HG02973 (cell line): Measurements from ENCODE around the gene SPTB.

ENCODE experiments used
- ATAC-seq: cut with Tn5 transposase; IDR thresholded peaks from one replicate; pipeline ENCODE4 v1.9.1; 2021; ENCODE audit warnings: moderate library complexity; ENCODE audit not compliant: unreplicated experiment

The SPTB gene

GRCh38 chr14:64755781-64756221 lies 123.9 kb downstream of the SPTB start:
- ATAC-seq, result no peak

GRCh38 chr14:64754685-64755084 lies 125.0 kb downstream of the SPTB start:
- no peak for ATAC-seq

GRCh38 chr14:64753999-64754398 lies 125.7 kb downstream of the SPTB start:
- ATAC-seq, result no peak

GRCh38 chr14:64753374-64753773 lies 126.3 kb downstream of the SPTB start:
- no peak for ATAC-seq

- no peak for ATAC-seq
Measured at GRCh38 chr14:64752909-64753308, 126.8 kb downstream of the SPTB start.

GRCh38 chr14:64748995-64749714 lies 130.6 kb downstream of the SPTB start:
- no peak for ATAC-seq

GRCh38 chr14:64748521-64748920 lies 131.2 kb downstream of the SPTB start:
- ATAC-seq, result no peak

GRCh38 chr14:64747327-64747726 lies 132.4 kb downstream of the SPTB start:
- no peak for ATAC-seq

GRCh38 chr14:64746298-64747250 lies 133.1 kb downstream of the SPTB start:
- ATAC-seq, result no peak

- no peak for ATAC-seq
Measured at GRCh38 chr14:64745511-64746091, 134.1 kb downstream of the SPTB start.

GRCh38 chr14:64743061-64743460 lies 136.6 kb downstream of the SPTB start:
- ATAC-seq, result no peak

GRCh38 chr14:64741961-64742360 lies 137.7 kb downstream of the SPTB start:
- ATAC-seq, result no peak

- no peak for ATAC-seq
Measured at GRCh38 chr14:64741200-64741599, 138.5 kb downstream of the SPTB start.

GRCh38 chr14:64738281-64738804 lies 141.4 kb downstream of the SPTB start:
- no peak for ATAC-seq

- no peak for ATAC-seq
Measured at GRCh38 chr14:64737391-64738280, 142.1 kb downstream of the SPTB start.

GRCh38 chr14:64736271-64737169 lies 143.2 kb downstream of the SPTB start:
- ATAC-seq, result no peak

GRCh38 chr14:64734990-64735389 lies 144.7 kb downstream of the SPTB start:
- no peak for ATAC-seq

GRCh38 chr14:64733899-64734298 lies 145.8 kb downstream of the SPTB start:
- ATAC-seq, result no peak

- no peak for ATAC-seq
Measured at GRCh38 chr14:64733321-64733720, 146.4 kb downstream of the SPTB start.
